GM12878 (cell line): ENCODE data around the gene DDX39B. TPM values are rescaled to one million over a fixed set of nuclear protein-coding genes. Genes with fewer than 3 reads are reported as not detected.

Source experiments
- ATAC-seq: fragments of 200-7000 bp; cut with Tn5 transposase; 3 replicates; pipeline ENCODE4 v1.9.1; 2020; ENCODE audit warnings: mild to moderate bottlenecking, moderate library complexity
- BruUV-seq: library from RNA; stranded (reverse); fragments of 400-500 nt; replicated peaks from 2 replicates; lab custom pipeline; 2021; lab: Mats Ljungman, UMichigan
- CTCF ChIA-PET: fragments of 300-600 bp; sonication (Branson Sonifier 250); formaldehyde crosslinking; extraction: SDS; loops from one replicate; lab custom pipeline; 2021; ENCODE audit warnings: inconsistent platforms; lab: Yijun Ruan, JAX
- POLR2A ChIA-PET: fragments of 350-600 bp; formaldehyde crosslinking; extraction: SDS; loops from one replicate; lab custom pipeline; 2021; ENCODE audit warnings: inconsistent platforms; lab: Charles Lee
- RAD21 ChIA-PET: fragments of 300-600 bp; sonication (Branson Sonifier 250); formaldehyde crosslinking; loops from one replicate; lab custom pipeline; 2023; ENCODE audit warnings: antibody characterized with exemption; ENCODE audit not compliant: unreplicated experiment; lab: Charles Lee
- SMC1A ChIA-PET: fragments of 300-600 bp; sonication (Branson Sonifier 250); formaldehyde crosslinking; loops from one replicate; lab custom pipeline; 2023; ENCODE audit not compliant: unreplicated experiment, uncharacterized antibody; lab: Charles Lee
- DNase-seq: peaks from one replicate; pipeline ENCODE4 v3.0.0-alpha.2; 2011; ENCODE audit warnings: low read depth, low spot score
- FAIRE-seq: peaks from 3 replicates; lab custom pipeline; 2011; peaks lifted over from hg19 to GRCh38; lab: Jason Lieb, UNC
- H2AFZ ChIP-seq: 2 replicates; pipeline ENCODE4 v1.6.0; 2011; ENCODE audit warnings: low read depth, low read length, control low read depth; ENCODE audit not compliant: control insufficient read depth
- H3K27ac ChIP-seq: 2 replicates; pipeline ENCODE4 v1.5.1; 2011; ENCODE audit warnings: control low read depth; ENCODE audit not compliant: control insufficient read depth, insufficient read depth
- H3K27me3 ChIP-seq, 2 experiments: replicated peaks in 1 of 2; 2 replicates each; pipeline versions ENCODE4 v1.6.0 to v1.6.1; 2011; ENCODE audit warnings: low read length in 1 of 2; ENCODE audit not compliant: control insufficient read depth in 2 of 2, insufficient read depth in 2 of 2
- H3K36me3 ChIP-seq, 2 experiments: 2 replicates each; pipeline ENCODE4 v1.5.1; 2011; ENCODE audit warnings: low read length in 1 of 2; ENCODE audit not compliant: control insufficient read depth in 2 of 2, insufficient read depth in 2 of 2
- H3K4me1 ChIP-seq: 2 replicates; pipeline ENCODE4 v1.6.1; 2011; ENCODE audit warnings: mild to moderate bottlenecking, low read length, moderate library complexity, mixed read lengths; ENCODE audit not compliant: control insufficient read depth, insufficient read depth
- H3K4me2 ChIP-seq: 2 replicates; pipeline ENCODE4 v1.6.0; 2011; ENCODE audit warnings: control low read depth; ENCODE audit not compliant: control insufficient read depth, insufficient read depth
- H3K4me3 ChIP-seq: fragments of 200-600 bp; sonication (generic); 2 replicates; pipeline ENCODE4 v1.5.1; 2016
- H3K79me2 ChIP-seq: 2 replicates; pipeline ENCODE4 v1.6.0; 2011; ENCODE audit warnings: low read length; ENCODE audit not compliant: control insufficient read depth, insufficient read depth
- H3K9ac ChIP-seq: 2 replicates; pipeline ENCODE4 v1.8.0; 2011; ENCODE audit warnings: low read length, control low read depth, mixed read lengths; ENCODE audit not compliant: control insufficient read depth, insufficient read depth
- H3K9me3 ChIP-seq: replicated peaks from 3 replicates; pipeline ENCODE4 v1.5.1; 2011; ENCODE audit warnings: mild to moderate bottlenecking, low read length; ENCODE audit not compliant: control insufficient read depth, insufficient read depth
- H4K20me1 ChIP-seq: 2 replicates; pipeline ENCODE4 v1.6.0; 2011; ENCODE audit not compliant: control insufficient read depth, insufficient read depth
- BCLAF1 ChIP-seq: fragments of 450-650 bp; IDR thresholded peaks from 2 replicates; pipeline ENCODE4 v1.6.1; 2017; ENCODE audit warnings: antibody characterized with exemption, mild to moderate bottlenecking, moderate library complexity
- CREM ChIP-seq: IDR thresholded peaks from 2 replicates; pipeline ENCODE4 v1.6.1; 2014; ENCODE audit warnings: antibody characterized with exemption, low read depth
- EP300 ChIP-seq, 2 experiments: fragments of 150-350 bp in 1 of 2; IDR thresholded peaks; 2 replicates each; pipeline ENCODE4 v1.6.1; 2011 to 2012; ENCODE audit warnings: low read depth in 2 of 2, low read length in 2 of 2, borderline replicate concordance in 1 of 2, improper control_type of control experiment in 1 of 2, inconsistent platforms in 1 of 2; ENCODE audit not compliant: control insufficient read depth in 1 of 2
- GABPA ChIP-seq: IDR thresholded peaks from 2 replicates; pipeline ENCODE4 v1.6.1; 2014; ENCODE audit warnings: antibody characterized with exemption, low read depth, mild to moderate bottlenecking, inconsistent platforms
- PAX8 ChIP-seq: fragments of 450-650 bp; IDR thresholded peaks from 2 replicates; pipeline ENCODE4 v1.6.1; 2017; ENCODE audit warnings: mild to moderate bottlenecking, moderate library complexity
- PML ChIP-seq: IDR thresholded peaks from 2 replicates; pipeline ENCODE4 v1.6.1; 2012; ENCODE audit warnings: low read length, inconsistent platforms
- RB1 ChIP-seq: fragments of 450-650 bp; formaldehyde crosslinking; IDR thresholded peaks from 2 replicates; pipeline ENCODE4 v1.6.1; 2017; ENCODE audit warnings: mild to moderate bottlenecking, borderline replicate concordance
- RELA ChIP-seq: fragments of 450-650 bp; IDR thresholded peaks from 2 replicates; pipeline ENCODE4 v1.8.0; 2014; ENCODE audit warnings: borderline replicate concordance; ENCODE audit not compliant: partially characterized antibody
- SPI1 ChIP-seq: IDR thresholded peaks from 2 replicates; pipeline ENCODE4 v1.6.1; 2011; ENCODE audit warnings: low read depth, mild to moderate bottlenecking, low read length, moderate library complexity, borderline replicate concordance; ENCODE audit not compliant: insufficient read depth
- TARDBP ChIP-seq: IDR thresholded peaks from 2 replicates; pipeline ENCODE4 v1.6.1; 2016; ENCODE audit warnings: borderline replicate concordance
- TBL1XR1 ChIP-seq: IDR thresholded peaks from 2 replicates; pipeline ENCODE4 v1.6.1; 2012; ENCODE audit warnings: low read depth, low read length, improper control_type of control experiment
- WGBS: methylation state at CpG from one replicate; pipeline ENCODE4 v1.1.6; 2016; ENCODE audit warnings: low lambda C conversion rate; ENCODE audit not compliant: insufficient replicate concordance, insufficient coverage; ENCODE audit errors: missing lambda C conversion rate; 5-methylcytosine and 5-hydroxymethylcytosine counted together
- in situ Hi-C: fragments of 300-500 bp; cut with MboI; formaldehyde crosslinking; loops from 9 replicates; pipeline ENCODE4 v1.14.3; 2018; ENCODE audit warnings: mixed read lengths
- intact Hi-C: fragments of 100-400 bp; cut with micrococcal nuclease; formaldehyde crosslinking; loops from one replicate; pipeline ENCODE4 v1.14.2; 2022; ENCODE audit not compliant: unreplicated experiment
- polyA plus RNA-seq, 11 experiments: library from polyadenylated mRNA; depleted of rRNA in 4 of 11; unstranded in 6 of 11; stranded (reverse) in 5 of 11; fragments of >200 nt; fragmentation: Nextera tagmentation in 4 of 11; fragmentation: Illumina TruSeq in 1 of 11; extraction: Ambion mirVana in 4 of 11; extraction: Trizol in 1 of 11; gene quantifications; 1 replicate in 1 of 11; 2 replicates in 10 of 11; pipeline versions ENCODE4 v1.2.1 to v1.2.3, GENCODE V29; 2011 to 2016; ENCODE audit warnings: inconsistent platforms in 2 of 11, missing spikeins in 2 of 11, low read depth in 1 of 11
- total RNA-seq, 4 experiments: library from RNA; depleted of rRNA in 3 of 4; stranded (reverse); fragments of >200 nt in 3 of 4; fragmentation: Illumina TruSeq in 1 of 4; extraction: Trizol in 1 of 4; gene quantifications; 2 replicates each; pipeline versions ENCODE4 v1.2.1 to v1.2.3, GENCODE V29; 2013 to 2021

The DDX39B gene
- total and polyA plus RNA-seq, 10 of the 15 experiments (the other 5 are each of a cell fraction or from before 2014, with no cell fraction given) = 271 to 661 (median 330) TPM

- DNase-seq (no peak), ATAC-seq (no peak), FAIRE-seq (no peak)
- H3K9me3 ChIP-seq = no peaks in the 10 kb centered on the region; the same call in 2 of the 3 replicates
- ChIA-PET SMC1A (no interaction called here), RAD21 (interaction anchor here (0.6 kb wide), 1 partner anchor 95 kb away, joined by 3 read pairs; no protein-coding TSS in a partner anchor), POLR2A (no interaction called here), CTCF (no interaction called here)
- TF ChIP-seq PAX8 (no peak), TBL1XR1 (no peak), TARDBP (no peak), CREM (no peak), PML (no peak), EP300 (IDR thresholded peaks at IDR 0.05; ENCODE audit: borderline replicate concordance in 1 of 2, control insufficient read depth in 1 of 2, low read depth in 2 of 2, low read length in 2 of 2) (no peak), BCLAF1 (no peak), RB1 (no peak), GABPA (no peak), RELA (no peak), SPI1 (no peak)
- H3K79me2 ChIP-seq = no peaks in the 10 kb centered on the region
- H3K27me3 ChIP-seq = no peaks in the 10 kb centered on the region
- H2AFZ ChIP-seq = no peak overlapping the region
- intact Hi-C loops = loop anchor here (2.0 kb wide), 1 partner anchor 96 kb away; no protein-coding TSS in a partner anchor
- H4K20me1 ChIP-seq = no peaks in the 10 kb centered on the region
- H3K27ac ChIP-seq = no peak overlapping the region
- no peak overlapping the region for H3K4me3 ChIP-seq
- BruUV-seq = no TSS peak
- 76% methylated on average over 1 of the region's 1 CpG for WGBS
- H3K4me1 ChIP-seq = peaks cover 4% of the 10 kb centered on the region; the same call in 1 of the 2 replicates
- no peaks in the 10 kb centered on the region for H3K36me3 ChIP-seq
- H3K9ac ChIP-seq = no peak overlapping the region
- no peak overlapping the region for H3K4me2 ChIP-seq
- in situ Hi-C loops = no loop called here
These were observed 56.7 kb downstream of the DDX39B start for GRCh38 chr6:31485055-31485454.
